ENCODE data around the gene GREB1L. TPM values are rescaled to one million over a fixed set of nuclear protein-coding genes. Genes with fewer than 3 reads are reported as not detected.

The GREB1L gene
- total and polyA plus RNA-seq, 2 donors (not counting 3 experiments of a cell fraction or from before 2014, with no cell fraction given) = 0.22 to 0.41 TPM

DNA sequence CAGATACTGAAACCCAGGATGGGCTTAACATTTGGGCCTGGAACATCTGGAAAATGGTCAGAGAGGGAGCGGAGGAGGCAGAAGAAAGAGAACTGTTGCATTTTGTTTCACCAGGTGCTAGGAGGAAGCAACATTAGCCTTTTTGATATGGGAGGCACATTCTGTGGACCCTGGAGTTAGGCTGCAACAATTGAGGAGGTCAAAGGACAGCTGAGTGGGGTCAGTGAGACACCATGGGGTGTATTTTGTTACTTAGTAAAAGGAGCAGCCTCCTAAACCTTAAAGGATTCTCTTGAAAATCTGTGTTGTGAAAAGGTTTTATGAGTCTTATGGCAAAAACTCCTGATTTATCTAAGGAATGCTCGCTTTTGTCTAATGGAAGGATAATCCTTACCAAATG, 124.9 kb downstream of the GREB1L start:
- dilution Hi-C loops (cut with MboI; ENCODE audit: extremely low pct_ligation_motif_present, low sequenced_read_pairs) (no loop called here), intact Hi-C loops (cut with micrococcal nuclease) (no loop called here)
- H3K4me1 ChIP-seq (ENCODE audit: control insufficient read depth, extremely low read depth, insufficient read depth, low read length) = no peaks in the 10 kb centered on the region
- H3K9me3 ChIP-seq (replicated peaks; ENCODE audit: control insufficient read depth, insufficient read depth, low read length) = no peaks in the 10 kb centered on the region
- H3K27me3 ChIP-seq (ENCODE audit: control insufficient read depth in 2 of 2, insufficient read depth in 2 of 2, low read length in 2 of 2) = peaks cover 2% of the 10 kb centered on the region in 2 experiments
- H3K36me3 ChIP-seq (ENCODE audit: control insufficient read depth in 2 of 2, extremely low read depth in 1 of 2, insufficient read depth in 2 of 2, low read length in 2 of 2) = no peaks in the 10 kb centered on the region
- ChIA-PET POLR2A (no interaction called here), CTCF (no interaction called here)
- no peak overlapping the region for H3K27ac ChIP-seq (ENCODE audit: insufficient read depth, low read depth, low read length)
- DNase-seq (ENCODE audit: low read depth, low spot score) = no peak
- no peak for FAIRE-seq
- H3K4me3 ChIP-seq (replicated peaks in 1 of 3; ENCODE audit: insufficient read depth in 1 of 3, low read depth in 1 of 3, low read length in 3 of 3) = no peak overlapping the region
- no peaks in the 10 kb centered on the region for H3K79me2 ChIP-seq (ENCODE audit: control insufficient read depth, insufficient read depth, low read length)
- H4K20me1 ChIP-seq (replicated peaks; ENCODE audit: control insufficient read depth, extremely low read depth, insufficient read depth, low read length) = no peaks in the 10 kb centered on the region
- no peak overlapping the region for H2AFZ ChIP-seq (ENCODE audit: low read depth, low read length)
- no TSS peak for BruUV-seq (replicated peaks)
- H3K9me1 ChIP-seq (replicated peaks; ENCODE audit: control insufficient read depth, extremely low read depth, insufficient read depth, low read length) = no peaks in the 10 kb centered on the region
- H3K9ac ChIP-seq (replicated peaks; ENCODE audit: extremely low read depth, insufficient read depth, low read length) = no peak overlapping the region
- TF ChIP-seq JUN (IDR thresholded peaks at IDR 0.05; ENCODE audit: borderline replicate concordance, insufficient read depth, insufficient read length, low read depth) (no peak), POLR2A (IDR thresholded peaks at IDR 0.05; ENCODE audit: low read depth, low read length) (no peak), MYC (IDR thresholded peaks at IDR 0.05; ENCODE audit: low read depth, low read length) (no peak), POLR2AphosphoS5 (IDR thresholded peaks at IDR 0.05; ENCODE audit: insufficient read depth, low read depth, low read length) (no peak), EZH2 (IDR thresholded peaks at IDR 0.05; ENCODE audit: borderline replicate concordance, low read depth, low read length, severe bottlenecking) (no peak), GATA2 (IDR thresholded peaks at IDR 0.05; ENCODE audit: insufficient read depth, insufficient read length, low read depth, low read length) (no peak), FOS (IDR thresholded peaks at IDR 0.05; ENCODE audit: borderline replicate concordance, insufficient read depth, low read length) (no peak)
- TF ChIP-seq, protein P1, sequence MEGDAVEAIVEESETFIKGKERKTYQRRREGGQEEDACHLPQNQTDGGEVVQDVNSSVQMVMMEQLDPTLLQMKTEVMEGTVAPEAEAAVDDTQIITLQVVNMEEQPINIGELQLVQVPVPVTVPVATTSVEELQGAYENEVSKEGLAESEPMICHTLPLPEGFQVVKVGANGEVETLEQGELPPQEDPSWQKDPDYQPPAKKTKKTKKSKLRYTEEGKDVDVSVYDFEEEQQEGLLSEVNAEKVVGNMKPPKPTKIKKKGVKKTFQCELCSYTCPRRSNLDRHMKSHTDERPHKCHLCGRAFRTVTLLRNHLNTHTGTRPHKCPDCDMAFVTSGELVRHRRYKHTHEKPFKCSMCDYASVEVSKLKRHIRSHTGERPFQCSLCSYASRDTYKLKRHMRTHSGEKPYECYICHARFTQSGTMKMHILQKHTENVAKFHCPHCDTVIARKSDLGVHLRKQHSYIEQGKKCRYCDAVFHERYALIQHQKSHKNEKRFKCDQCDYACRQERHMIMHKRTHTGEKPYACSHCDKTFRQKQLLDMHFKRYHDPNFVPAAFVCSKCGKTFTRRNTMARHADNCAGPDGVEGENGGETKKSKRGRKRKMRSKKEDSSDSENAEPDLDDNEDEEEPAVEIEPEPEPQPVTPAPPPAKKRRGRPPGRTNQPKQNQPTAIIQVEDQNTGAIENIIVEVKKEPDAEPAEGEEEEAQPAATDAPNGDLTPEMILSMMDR (IDR thresholded peaks at IDR 0.05; ENCODE audit: extremely low read depth in 1 of 2, insufficient read depth in 1 of 2, low read depth in 1 of 2, low read length in 2 of 2) = no peak
- TF ChIP-seq, protein P2, sequence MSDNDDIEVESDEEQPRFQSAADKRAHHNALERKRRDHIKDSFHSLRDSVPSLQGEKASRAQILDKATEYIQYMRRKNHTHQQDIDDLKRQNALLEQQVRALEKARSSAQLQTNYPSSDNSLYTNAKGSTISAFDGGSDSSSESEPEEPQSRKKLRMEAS (IDR thresholded peaks at IDR 0.05; ENCODE audit: insufficient read depth, insufficient read length) = no peak
- no peak overlapping the region for H3K4me2 ChIP-seq (ENCODE audit: insufficient read depth, low read length)
